Trophoblast cell (in vitro differentiated cells and primary cell): ENCODE results near the gene THSD4.
"Not testable (repeated sequence)": the region's sequence is repeated elsewhere in the genome, so short reads cannot be mapped to it uniquely, and the experiment has no call there.

Source experiments
- DNase-seq, 2 donors: peaks; one replicate each; pipeline ENCODE4 v3.0.0-alpha.2; 2016
- H2AFZ ChIP-seq: 2 replicates; pipeline ENCODE4 v1.6.1; 2013; ENCODE audit warnings: low read length, moderate library complexity, mild to moderate bottlenecking; ENCODE audit not compliant: insufficient read depth, poor library complexity
- H2AK5ac ChIP-seq: 2 replicates; pipeline ENCODE4 v1.6.1; 2013; ENCODE audit warnings: mild to moderate bottlenecking, low read length
- H2BK120ac ChIP-seq: 2 replicates; pipeline ENCODE4 v1.6.1; 2013; ENCODE audit warnings: low read length, mild to moderate bottlenecking, moderate library complexity; ENCODE audit not compliant: insufficient read depth, poor library complexity
- H2BK12ac ChIP-seq: 2 replicates; pipeline ENCODE4 v1.6.1; 2013; ENCODE audit warnings: mild to moderate bottlenecking, low read length, moderate library complexity
- H2BK5ac ChIP-seq: 2 replicates; pipeline ENCODE4 v1.6.1; 2013; ENCODE audit warnings: low read length, low read depth, moderate library complexity, mild to moderate bottlenecking; ENCODE audit not compliant: poor library complexity
- H3K14ac ChIP-seq: 2 replicates; pipeline ENCODE4 v1.6.1; 2013; ENCODE audit warnings: mild to moderate bottlenecking, low read length
- H3K18ac ChIP-seq: 2 replicates; pipeline ENCODE4 v1.6.1; 2013; ENCODE audit warnings: mild to moderate bottlenecking, low read length
- H3K23ac ChIP-seq: 2 replicates; pipeline ENCODE4 v1.6.1; 2013; ENCODE audit warnings: low read length
- H3K27ac ChIP-seq: 2 replicates; pipeline ENCODE4 v1.5.1; 2013; ENCODE audit warnings: low read depth, mild to moderate bottlenecking, inconsistent platforms, low read length, moderate library complexity
- H3K27me3 ChIP-seq: 2 replicates; pipeline ENCODE4 v1.6.1; 2013; ENCODE audit warnings: inconsistent platforms, mild to moderate bottlenecking, low read length, moderate library complexity; ENCODE audit not compliant: insufficient read depth
- H3K36me3 ChIP-seq, 2 experiments: 1 replicate in 1 of 2; 2 replicates in 1 of 2; pipeline ENCODE4 v1.6.1; 2013; ENCODE audit warnings: low read length in 2 of 2, mild to moderate bottlenecking in 2 of 2, moderate library complexity in 1 of 2; ENCODE audit not compliant: insufficient read depth in 2 of 2, control insufficient read depth in 1 of 2
- H3K4ac ChIP-seq: 2 replicates; pipeline ENCODE4 v1.6.1; 2013; ENCODE audit warnings: low read depth, mild to moderate bottlenecking, low read length, moderate library complexity
- H3K4me1 ChIP-seq, 2 experiments: 1 replicate in 1 of 2; 2 replicates in 1 of 2; pipeline ENCODE4 v1.6.1; 2013; ENCODE audit warnings: low read length in 2 of 2, mild to moderate bottlenecking in 2 of 2, moderate library complexity in 1 of 2; ENCODE audit not compliant: insufficient read depth in 2 of 2, control insufficient read depth in 1 of 2
- H3K4me2 ChIP-seq: 2 replicates; pipeline ENCODE4 v1.6.1; 2013; ENCODE audit warnings: inconsistent platforms, mild to moderate bottlenecking, low read length, moderate library complexity
- H3K4me3 ChIP-seq: 2 replicates; pipeline ENCODE4 v1.5.1; 2013; ENCODE audit warnings: mild to moderate bottlenecking, low read depth, low read length, inconsistent platforms
- H3K79me1 ChIP-seq: one replicate; pipeline ENCODE4 v1.6.1; 2013; ENCODE audit warnings: low read length
- H3K79me2 ChIP-seq: 2 replicates; pipeline ENCODE4 v1.6.1; 2013; ENCODE audit warnings: low read length, mild to moderate bottlenecking; ENCODE audit not compliant: control insufficient read depth, insufficient read depth, poor library complexity
- H3K9ac ChIP-seq: 2 replicates; pipeline ENCODE4 v1.6.1; 2013; ENCODE audit warnings: mild to moderate bottlenecking, low read length
- H3K9me3 ChIP-seq: 2 replicates; pipeline ENCODE4 v1.6.1; 2013; ENCODE audit warnings: low read depth, mild to moderate bottlenecking, control low read depth, inconsistent platforms, low read length; ENCODE audit not compliant: insufficient read depth
- H4K12ac ChIP-seq: 2 replicates; pipeline ENCODE4 v1.6.1; 2013; ENCODE audit warnings: low read depth, mild to moderate bottlenecking, low read length, moderate library complexity
- H4K8ac ChIP-seq: 2 replicates; pipeline ENCODE4 v1.6.1; 2013; ENCODE audit warnings: low read depth, mild to moderate bottlenecking, low read length, moderate library complexity
- H4K91ac ChIP-seq: one replicate; pipeline ENCODE4 v1.6.1; 2013; ENCODE audit warnings: low read depth, mild to moderate bottlenecking, low read length, moderate library complexity
- WGBS: extraction: QIAGEN DNeasy Blood & Tissue Kit; methylation state at CpG from one replicate; pipeline ENCODE4 v1.1.7; 2013; ENCODE audit warnings: missing lambda C conversion rate; ENCODE audit not compliant: insufficient read length, insufficient coverage; ENCODE audit errors: extremely low coverage; 5-methylcytosine and 5-hydroxymethylcytosine counted together

THSD4 gene

DNA sequence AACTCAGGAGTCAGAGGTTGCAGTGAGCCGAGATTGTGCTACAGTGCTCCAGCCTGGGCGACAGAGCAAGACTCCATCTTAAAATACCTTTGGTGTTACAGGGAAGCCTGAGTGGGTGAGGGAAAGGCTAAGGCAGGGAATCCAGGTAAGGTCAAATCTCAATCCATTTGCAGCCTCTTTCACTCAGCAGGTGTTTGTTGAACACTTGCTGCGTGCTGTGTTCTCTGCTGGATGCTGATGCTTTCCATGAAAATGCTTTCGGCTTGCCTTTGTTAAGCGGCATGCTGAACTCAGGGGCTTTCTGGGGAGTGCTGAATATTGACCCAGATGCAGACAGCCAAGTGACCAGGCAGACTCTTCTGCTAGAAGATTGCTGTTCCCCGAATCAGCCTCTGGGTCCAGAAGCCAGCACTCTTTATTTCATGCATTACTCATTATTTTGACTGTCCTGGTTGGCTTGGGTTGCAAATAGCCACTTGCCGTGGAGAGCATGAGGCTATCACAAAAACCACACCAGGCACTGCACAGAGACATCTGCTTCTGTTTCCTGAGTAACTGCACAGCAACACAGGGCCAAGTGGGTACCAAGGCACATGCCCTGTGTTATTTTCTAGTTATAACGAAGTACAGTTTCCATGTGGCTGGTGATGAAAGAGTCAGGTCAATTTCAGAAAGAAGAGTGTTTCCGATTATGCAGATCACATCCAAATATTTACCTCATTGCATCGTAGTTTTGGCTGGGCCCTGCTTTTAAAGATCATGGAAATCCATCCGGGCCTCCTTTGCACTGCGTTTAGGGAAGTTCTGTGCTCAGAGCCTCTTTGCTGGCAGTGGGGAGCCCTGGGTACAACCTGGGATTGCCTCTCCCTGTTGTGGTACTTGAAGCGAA is 88.6 kb downstream of the THSD4 start:
- Histone ChIP-seq H3K79me2 (no peaks in the 10 kb centered on the region), H3K9ac (no peak overlapping the region), H3K9me3 (peaks cover 5% of the 10 kb centered on the region), H3K4ac (no peak overlapping the region), H2BK12ac (no peak overlapping the region), H3K79me1 (no peaks in the 10 kb centered on the region), H3K27ac (no peak overlapping the region), H4K8ac (no peak overlapping the region), H3K4me1 (no peaks in the 10 kb centered on the region), H2BK5ac (no peak overlapping the region), H3K23ac (no peak overlapping the region), H2BK120ac (no peak overlapping the region), H2AFZ (no peak overlapping the region), H3K27me3 (no peaks in the 10 kb centered on the region), H2AK5ac (no peak overlapping the region), H3K4me3 (no peak overlapping the region), H3K14ac (no peak overlapping the region), H4K91ac (no peak overlapping the region), H4K12ac (no peak overlapping the region), H3K18ac (no peak overlapping the region), H3K36me3 (no peaks in the 10 kb centered on the region), H3K4me2 (no peak overlapping the region)
- WGBS, result no CpG with 5 or more reads among the region's 13 CpGs
- DNase-seq, result no peak

- no peak overlapping the region for H2AFZ ChIP-seq
- H3K79me2 ChIP-seq, result no peaks in the 10 kb centered on the region
- no peaks in the 10 kb centered on the region for H3K36me3 ChIP-seq
- H4K12ac ChIP-seq, result no peak overlapping the region
- H3K14ac ChIP-seq, result no peak overlapping the region
- no peaks in the 10 kb centered on the region for H3K4me1 ChIP-seq
- no peak overlapping the region for H3K4me2 ChIP-seq
- no peak overlapping the region for H4K8ac ChIP-seq
- no peak for DNase-seq
- H2BK5ac ChIP-seq, result no peak overlapping the region
- H3K4me3 ChIP-seq, result no peak overlapping the region
- no peak overlapping the region for H2BK12ac ChIP-seq
- no peak overlapping the region for H3K18ac ChIP-seq
- H3K23ac ChIP-seq, result no peak overlapping the region
- no peaks in the 10 kb centered on the region for H3K9me3 ChIP-seq
- H2BK120ac ChIP-seq, result no peak overlapping the region
- no peak overlapping the region for H2AK5ac ChIP-seq
- no peak overlapping the region for H3K9ac ChIP-seq
- H3K4ac ChIP-seq, result no peak overlapping the region
- no peak overlapping the region for H3K27ac ChIP-seq
- no CpG with 5 or more reads among the region's 4 CpGs for WGBS
- H4K91ac ChIP-seq, result no peak overlapping the region
- no peaks in the 10 kb centered on the region for H3K27me3 ChIP-seq
- no peaks in the 10 kb centered on the region for H3K79me1 ChIP-seq
Observed at GRCh38 chr15:71207141-71207540, 91.9 kb downstream of the THSD4 start.

- Histone ChIP-seq H2AFZ (no peak overlapping the region), H2BK120ac (no peak overlapping the region), H3K27me3 (peaks cover 4% of the 10 kb centered on the region), H3K79me2 (no peaks in the 10 kb centered on the region), H2BK12ac (no peak overlapping the region), H3K4me2 (no peak overlapping the region), H3K36me3 (no peaks in the 10 kb centered on the region), H3K9me3 (peaks cover 7% of the 10 kb centered on the region), H4K8ac (no peak overlapping the region), H2BK5ac (no peak overlapping the region), H3K79me1 (no peaks in the 10 kb centered on the region), H3K9ac (no peak overlapping the region), H2AK5ac (no peak overlapping the region), H3K14ac (no peak overlapping the region), H3K4ac (no peak overlapping the region), H3K27ac (no peak overlapping the region), H4K12ac (no peak overlapping the region), H3K4me1 (no peaks in the 10 kb centered on the region), H4K91ac (no peak overlapping the region), H3K23ac (no peak overlapping the region), H3K4me3 (no peak overlapping the region), H3K18ac (no peak overlapping the region)
- WGBS, result no CpG with 5 or more reads among the region's 4 CpGs
- no peak for DNase-seq
Observed at GRCh38 chr15:71212146-71212545, 96.9 kb downstream of the THSD4 start.

DNA sequence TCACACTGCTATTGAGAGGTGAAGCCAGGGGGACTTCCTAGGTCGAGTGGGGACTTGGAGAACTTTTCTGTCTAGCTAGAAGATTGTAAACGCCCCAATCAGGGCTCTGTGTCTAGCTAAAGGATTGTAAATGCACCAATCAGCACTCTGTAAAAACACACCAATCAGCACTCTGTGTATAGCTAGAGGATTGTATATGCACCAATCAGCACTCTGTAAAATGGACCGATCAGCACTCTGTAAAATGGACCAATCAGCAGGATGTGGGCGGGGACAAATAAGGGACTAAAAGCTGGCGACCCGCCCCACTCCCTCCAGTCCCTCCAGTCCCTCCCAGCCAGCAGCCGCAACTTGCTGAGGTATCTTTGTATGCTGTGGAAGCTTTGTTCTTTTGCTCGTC is 98.7 kb downstream of the THSD4 start:
- H3K27me3 ChIP-seq, H2BK5ac ChIP-seq, H3K18ac ChIP-seq, H2BK12ac ChIP-seq, H4K8ac ChIP-seq, H3K36me3 ChIP-seq, H3K4ac ChIP-seq, H2BK120ac ChIP-seq, H3K9ac ChIP-seq, H3K4me3 ChIP-seq, H2AFZ ChIP-seq, H4K91ac ChIP-seq, H4K12ac ChIP-seq, H3K14ac ChIP-seq, H2AK5ac ChIP-seq, H3K79me1 ChIP-seq, DNase-seq, H3K4me1 ChIP-seq, H3K9me3 ChIP-seq, H3K27ac ChIP-seq, H3K4me2 ChIP-seq, H3K23ac ChIP-seq, H3K79me2 ChIP-seq: not testable (repeated sequence)
- no CpG with 5 or more reads among the region's 8 CpGs for WGBS
